ENCODE results near the gene PIH1D1. TPM values are rescaled to one million over a fixed set of nuclear protein-coding genes. Genes with fewer than 3 reads are reported as not detected.
A peak's percentile ranks its signal among the peaks of the same experiment; 100 is the strongest.

The PIH1D1 gene
- total RNA-seq, 1 experiment from 2014 or later = 153 TPM

DNA sequence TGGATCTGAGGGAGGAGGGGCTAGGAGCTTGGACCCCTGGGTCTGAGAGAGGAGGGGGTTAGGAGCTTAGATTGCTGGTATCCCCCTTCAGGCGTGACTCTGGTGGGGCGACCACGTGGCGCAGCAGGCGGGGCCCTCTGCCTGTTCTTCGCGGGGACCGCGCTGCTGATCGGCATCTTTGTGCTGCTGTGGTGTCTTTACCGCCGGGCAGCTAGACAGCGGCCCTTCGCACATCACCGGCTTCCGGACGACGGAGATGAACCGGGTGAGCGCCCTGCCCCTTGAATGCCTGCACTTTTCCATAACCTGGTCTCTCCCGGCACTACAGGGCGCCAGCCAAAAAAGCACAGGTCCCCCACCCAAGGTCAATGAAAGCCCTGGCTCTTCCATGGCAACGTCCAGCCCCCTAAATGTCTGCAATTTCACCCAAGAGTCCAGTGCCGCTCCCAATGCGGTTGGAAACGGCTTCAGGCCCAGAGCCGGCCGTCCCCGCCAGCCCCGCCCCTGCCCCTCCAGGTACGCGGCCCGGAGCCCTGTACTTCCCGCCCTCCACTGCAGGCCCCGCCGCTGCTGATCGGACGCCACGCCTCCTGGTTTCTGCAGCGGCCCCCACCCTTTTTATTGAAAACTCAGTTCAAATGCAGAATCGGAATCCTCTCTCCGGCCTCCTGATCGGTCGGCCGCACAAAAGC lies 23.6 kb downstream of the PIH1D1 start (continued):
- no peak for TF ChIP-seq MXD4 (CRISPR knock-in tag; IDR thresholded peaks at IDR 0.05; ENCODE audit: borderline replicate concordance)
- TF ChIP-seq TCF7 (CRISPR knock-in tag; IDR thresholded peaks at IDR 0.05; ENCODE audit: low read depth) = no peak
- no peak for TF ChIP-seq CTCF (IDR thresholded peaks at IDR 0.05)
- peak; percentile 72; the same call in 1 of the 2 replicates for TF ChIP-seq FOXP1 (CRISPR knock-in tag; IDR thresholded peaks at IDR 0.05; ENCODE audit: borderline replicate concordance)
- TF ChIP-seq ZNF317 (CRISPR knock-in tag; IDR thresholded peaks at IDR 0.05; ENCODE audit: borderline replicate concordance, low read depth) = no peak
- TF ChIP-seq TEAD4 (CRISPR knock-in tag; IDR thresholded peaks at IDR 0.05) = no peak
- 0 out of 2 replicates have a peak, but pooled peaks have one; percentile 22 for TF ChIP-seq CREB1 (CRISPR knock-in tag; IDR thresholded peaks at IDR 0.05)
- no peak for TF ChIP-seq NFYB (CRISPR knock-in tag; conservative IDR thresholded peaks at IDR 0.05; ENCODE audit: low read depth)
- TF ChIP-seq, protein P1, sequence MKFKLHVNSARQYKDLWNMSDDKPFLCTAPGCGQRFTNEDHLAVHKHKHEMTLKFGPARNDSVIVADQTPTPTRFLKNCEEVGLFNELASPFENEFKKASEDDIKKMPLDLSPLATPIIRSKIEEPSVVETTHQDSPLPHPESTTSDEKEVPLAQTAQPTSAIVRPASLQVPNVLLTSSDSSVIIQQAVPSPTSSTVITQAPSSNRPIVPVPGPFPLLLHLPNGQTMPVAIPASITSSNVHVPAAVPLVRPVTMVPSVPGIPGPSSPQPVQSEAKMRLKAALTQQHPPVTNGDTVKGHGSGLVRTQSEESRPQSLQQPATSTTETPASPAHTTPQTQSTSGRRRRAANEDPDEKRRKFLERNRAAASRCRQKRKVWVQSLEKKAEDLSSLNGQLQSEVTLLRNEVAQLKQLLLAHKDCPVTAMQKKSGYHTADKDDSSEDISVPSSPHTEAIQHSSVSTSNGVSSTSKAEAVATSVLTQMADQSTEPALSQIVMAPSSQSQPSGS (CRISPR knock-in tag; IDR thresholded peaks at IDR 0.05; ENCODE audit: borderline replicate concordance, low read depth) = no peak
- TF ChIP-seq PREB (CRISPR knock-in tag; IDR thresholded peaks at IDR 0.05; ENCODE audit: borderline replicate concordance) = no peak
- TF ChIP-seq, protein P2, sequence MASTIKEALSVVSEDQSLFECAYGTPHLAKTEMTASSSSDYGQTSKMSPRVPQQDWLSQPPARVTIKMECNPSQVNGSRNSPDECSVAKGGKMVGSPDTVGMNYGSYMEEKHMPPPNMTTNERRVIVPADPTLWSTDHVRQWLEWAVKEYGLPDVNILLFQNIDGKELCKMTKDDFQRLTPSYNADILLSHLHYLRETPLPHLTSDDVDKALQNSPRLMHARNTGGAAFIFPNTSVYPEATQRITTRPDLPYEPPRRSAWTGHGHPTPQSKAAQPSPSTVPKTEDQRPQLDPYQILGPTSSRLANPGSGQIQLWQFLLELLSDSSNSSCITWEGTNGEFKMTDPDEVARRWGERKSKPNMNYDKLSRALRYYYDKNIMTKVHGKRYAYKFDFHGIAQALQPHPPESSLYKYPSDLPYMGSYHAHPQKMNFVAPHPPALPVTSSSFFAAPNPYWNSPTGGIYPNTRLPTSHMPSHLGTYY (CRISPR knock-in tag; IDR thresholded peaks at IDR 0.05) = no peak
- TF ChIP-seq NFE2L1 (CRISPR knock-in tag; IDR thresholded peaks at IDR 0.05) = peak; percentile 65; the same call in 1 of the 2 replicates
- TF ChIP-seq EMX1 (CRISPR knock-in tag; IDR thresholded peaks at IDR 0.05) = no peak
- TF ChIP-seq NR1H2 (CRISPR knock-in tag; IDR thresholded peaks at IDR 0.05) = no peak
- no peak for TF ChIP-seq ZBTB21 (CRISPR knock-in tag; IDR thresholded peaks at IDR 0.05; ENCODE audit: borderline replicate concordance)
- no peak for TF ChIP-seq CBFB (CRISPR knock-in tag; IDR thresholded peaks at IDR 0.05; ENCODE audit: low read depth)
- TF ChIP-seq, protein P3, sequence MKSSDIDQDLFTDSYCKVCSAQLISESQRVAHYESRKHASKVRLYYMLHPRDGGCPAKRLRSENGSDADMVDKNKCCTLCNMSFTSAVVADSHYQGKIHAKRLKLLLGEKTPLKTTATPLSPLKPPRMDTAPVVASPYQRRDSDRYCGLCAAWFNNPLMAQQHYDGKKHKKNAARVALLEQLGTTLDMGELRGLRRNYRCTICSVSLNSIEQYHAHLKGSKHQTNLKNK (CRISPR knock-in tag; IDR thresholded peaks at IDR 0.05) = no peak
- no peak for TF ChIP-seq ZNF121 (CRISPR knock-in tag; IDR thresholded peaks at IDR 0.05)
- no peak for TF ChIP-seq ZNF138 (CRISPR knock-in tag; conservative IDR thresholded peaks at IDR 0.05)
- TF ChIP-seq CREM (CRISPR knock-in tag; IDR thresholded peaks at IDR 0.05) = no peak
- no peak for TF ChIP-seq KAT7 (CRISPR knock-in tag; IDR thresholded peaks at IDR 0.05; ENCODE audit: borderline replicate concordance)
- TF ChIP-seq, protein P4, sequence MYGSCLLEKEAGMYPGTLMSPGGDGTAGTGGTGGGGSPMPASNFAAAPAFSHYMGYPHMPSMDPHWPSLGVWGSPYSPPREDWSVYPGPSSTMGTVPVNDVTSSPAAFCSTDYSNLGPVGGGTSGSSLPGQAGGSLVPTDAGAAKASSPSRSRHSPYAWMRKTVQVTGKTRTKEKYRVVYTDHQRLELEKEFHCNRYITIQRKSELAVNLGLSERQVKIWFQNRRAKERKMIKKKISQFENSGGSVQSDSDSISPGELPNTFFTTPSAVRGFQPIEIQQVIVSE (CRISPR knock-in tag; IDR thresholded peaks at IDR 0.05; ENCODE audit: borderline replicate concordance) = no peak
- peak; percentile 42; the same call in 1 of the 2 replicates for TF ChIP-seq USF1 (CRISPR knock-in tag; IDR thresholded peaks at IDR 0.05)
- TF ChIP-seq ATF1 (CRISPR knock-in tag; IDR thresholded peaks at IDR 0.05) = no peak
- TF ChIP-seq, protein P5, sequence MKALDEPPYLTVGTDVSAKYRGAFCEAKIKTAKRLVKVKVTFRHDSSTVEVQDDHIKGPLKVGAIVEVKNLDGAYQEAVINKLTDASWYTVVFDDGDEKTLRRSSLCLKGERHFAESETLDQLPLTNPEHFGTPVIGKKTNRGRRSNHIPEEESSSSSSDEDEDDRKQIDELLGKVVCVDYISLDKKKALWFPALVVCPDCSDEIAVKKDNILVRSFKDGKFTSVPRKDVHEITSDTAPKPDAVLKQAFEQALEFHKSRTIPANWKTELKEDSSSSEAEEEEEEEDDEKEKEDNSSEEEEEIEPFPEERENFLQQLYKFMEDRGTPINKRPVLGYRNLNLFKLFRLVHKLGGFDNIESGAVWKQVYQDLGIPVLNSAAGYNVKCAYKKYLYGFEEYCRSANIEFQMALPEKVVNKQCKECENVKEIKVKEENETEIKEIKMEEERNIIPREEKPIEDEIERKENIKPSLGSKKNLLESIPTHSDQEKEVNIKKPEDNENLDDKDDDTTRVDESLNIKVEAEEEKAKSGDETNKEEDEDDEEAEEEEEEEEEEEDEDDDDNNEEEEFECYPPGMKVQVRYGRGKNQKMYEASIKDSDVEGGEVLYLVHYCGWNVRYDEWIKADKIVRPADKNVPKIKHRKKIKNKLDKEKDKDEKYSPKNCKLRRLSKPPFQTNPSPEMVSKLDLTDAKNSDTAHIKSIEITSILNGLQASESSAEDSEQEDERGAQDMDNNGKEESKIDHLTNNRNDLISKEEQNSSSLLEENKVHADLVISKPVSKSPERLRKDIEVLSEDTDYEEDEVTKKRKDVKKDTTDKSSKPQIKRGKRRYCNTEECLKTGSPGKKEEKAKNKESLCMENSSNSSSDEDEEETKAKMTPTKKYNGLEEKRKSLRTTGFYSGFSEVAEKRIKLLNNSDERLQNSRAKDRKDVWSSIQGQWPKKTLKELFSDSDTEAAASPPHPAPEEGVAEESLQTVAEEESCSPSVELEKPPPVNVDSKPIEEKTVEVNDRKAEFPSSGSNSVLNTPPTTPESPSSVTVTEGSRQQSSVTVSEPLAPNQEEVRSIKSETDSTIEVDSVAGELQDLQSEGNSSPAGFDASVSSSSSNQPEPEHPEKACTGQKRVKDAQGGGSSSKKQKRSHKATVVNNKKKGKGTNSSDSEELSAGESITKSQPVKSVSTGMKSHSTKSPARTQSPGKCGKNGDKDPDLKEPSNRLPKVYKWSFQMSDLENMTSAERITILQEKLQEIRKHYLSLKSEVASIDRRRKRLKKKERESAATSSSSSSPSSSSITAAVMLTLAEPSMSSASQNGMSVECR (CRISPR knock-in tag; IDR thresholded peaks at IDR 0.05; ENCODE audit: borderline replicate concordance) = no peak; the same call in 1 of the 2 replicates
- 0 out of 2 replicates have a peak, but pooled peaks have one; percentile 4 for TF ChIP-seq ZNF416 (CRISPR knock-in tag; IDR thresholded peaks at IDR 0.05)
